Smooth muscle cell (in vitro differentiated cells): ENCODE data around the gene MTRF1L. TPM values are rescaled to one million over a fixed set of nuclear protein-coding genes. Genes with fewer than 3 reads are reported as not detected.

ENCODE experiments used
- DNase-seq: peaks from one replicate; lab custom pipeline; 2025; ENCODE audit not compliant: unreplicated experiment; lab: John Stamatoyannopoulos, UW
- H2AFZ ChIP-seq: fragments of 200-600 bp; sonication (generic); 2 replicates; pipeline ENCODE4 v1.6.0; 2016; ENCODE audit warnings: antibody characterized with exemption, low read depth, mild to moderate bottlenecking
- H3F3A ChIP-seq: fragments of 200-600 bp; sonication (generic); 2 replicates; pipeline ENCODE4 v1.6.0; 2017; ENCODE audit warnings: antibody characterized with exemption, low read depth
- H3K27ac ChIP-seq: fragments of 200-600 bp; sonication (generic); 2 replicates; pipeline ENCODE4 v1.5.1; 2016; ENCODE audit warnings: low read depth, mild to moderate bottlenecking
- H3K27me3 ChIP-seq: fragments of 200-600 bp; sonication (generic); 2 replicates; pipeline ENCODE4 v1.6.1; 2016; ENCODE audit warnings: low read depth, mild to moderate bottlenecking
- H3K36me3 ChIP-seq: fragments of 200-600 bp; sonication (generic); 2 replicates; pipeline ENCODE4 v1.5.1; 2016; ENCODE audit warnings: low read depth
- H3K4me1 ChIP-seq: fragments of 200-600 bp; sonication (generic); 2 replicates; pipeline ENCODE4 v1.5.1; 2016; ENCODE audit warnings: low read depth
- H3K4me2 ChIP-seq: fragments of 200-600 bp; sonication (generic); 2 replicates; pipeline ENCODE4 v1.6.0; 2016; ENCODE audit warnings: mild to moderate bottlenecking
- H3K4me3 ChIP-seq: fragments of 200-600 bp; sonication (generic); 2 replicates; pipeline ENCODE4 v1.5.1; 2016; ENCODE audit warnings: mild to moderate bottlenecking
- H3K79me2 ChIP-seq: fragments of 200-600 bp; sonication (generic); 2 replicates; pipeline ENCODE4 v1.6.0; 2016; ENCODE audit warnings: low read depth, mild to moderate bottlenecking
- H3K9ac ChIP-seq: fragments of 200-600 bp; sonication (generic); 2 replicates; pipeline ENCODE4 v1.6.0; 2016; ENCODE audit warnings: low read depth
- H3K9me3 ChIP-seq: fragments of 200-600 bp; sonication (generic); replicated peaks from 2 replicates; pipeline ENCODE4 v1.5.1; 2016; ENCODE audit warnings: low read depth
- H4K20me1 ChIP-seq: fragments of 200-600 bp; sonication (generic); 2 replicates; pipeline ENCODE4 v1.6.0; 2016; ENCODE audit warnings: low read depth
- CTCF ChIP-seq: fragments of 200-600 bp; sonication (generic); IDR thresholded peaks from 2 replicates; pipeline ENCODE4 v1.5.1; 2017; ENCODE audit warnings: borderline replicate concordance, mild to moderate bottlenecking, antibody characterized with exemption; ENCODE audit not compliant: insufficient read depth, poor library complexity, severe bottlenecking
- WGBS: methylation state at CpG from one replicate; pipeline ENCODE4 v1.1.7; 2016; ENCODE audit warnings: low lambda C conversion rate; 5-methylcytosine and 5-hydroxymethylcytosine counted together
- polyA plus RNA-seq: library from polyadenylated mRNA; unstranded; fragments of >200 nt; fragmentation: Nextera tagmentation; extraction: Ambion mirVana; gene quantifications from 2 replicates; pipeline ENCODE4 v1.2.1, GENCODE V29; 2016
- total RNA-seq: library from RNA; depleted of rRNA; stranded (reverse); fragments of >200 nt; gene quantifications from 2 replicates; pipeline ENCODE4 v1.2.3, GENCODE V29; 2014

The MTRF1L gene
- total and polyA plus RNA-seq, 2 experiments from 2014 or later, result 14.1 to 21.1 TPM

GRCh38 chr6:152957796-152958195, 44.7 kb downstream of the MTRF1L start:
- no peak for DNase-seq
- WGBS, result 86% methylated on average over 1 of the region's 1 CpG

GRCh38 chr6:152954443-152954842, 48.1 kb downstream of the MTRF1L start:
- 85% methylated on average over 3 of the region's 3 CpGs for WGBS
- no peaks in the 10 kb centered on the region for H3F3A ChIP-seq

More at GRCh38 chr6:152957796-152958195, 44.7 kb downstream of the MTRF1L start:
- Histone ChIP-seq H3K27ac (no peak overlapping the region), H3K4me3 (no peak overlapping the region), H2AFZ (no peak overlapping the region), H3K79me2 (no peaks in the 10 kb centered on the region), H3K36me3 (no peaks in the 10 kb centered on the region), H3F3A (no peaks in the 10 kb centered on the region), H4K20me1 (no peaks in the 10 kb centered on the region), H3K9me3 (no peaks in the 10 kb centered on the region), H3K9ac (no peak overlapping the region), H3K4me2 (no peak overlapping the region), H3K27me3 (no peaks in the 10 kb centered on the region), H3K4me1 (no peaks in the 10 kb centered on the region)
- TF ChIP-seq CTCF, result no peak

GRCh38 chr6:152952866-152953509, 49.5 kb downstream of the MTRF1L start:
- H3F3A ChIP-seq, result no peaks in the 10 kb centered on the region
- no peak overlapping the region for H3K9ac ChIP-seq
- peak; percentile 64 for TF ChIP-seq CTCF
- no peaks in the 10 kb centered on the region for H3K9me3 ChIP-seq
- H3K4me3 ChIP-seq, result no peak overlapping the region
- H3K4me1 ChIP-seq, result no peaks in the 10 kb centered on the region
- no peaks in the 10 kb centered on the region for H3K27me3 ChIP-seq
- no peaks in the 10 kb centered on the region for H3K36me3 ChIP-seq
- no peaks in the 10 kb centered on the region for H3K79me2 ChIP-seq
- WGBS, result 72% methylated on average over 7 of the region's 7 CpGs
- H3K4me2 ChIP-seq, result no peak overlapping the region
- no peak overlapping the region for H3K27ac ChIP-seq
- H4K20me1 ChIP-seq, result no peaks in the 10 kb centered on the region
- no peak overlapping the region for H2AFZ ChIP-seq
- DNase-seq, result no peak

More at GRCh38 chr6:152954443-152954842, 48.1 kb downstream of the MTRF1L start:
- no peaks in the 10 kb centered on the region for H3K4me1 ChIP-seq
- H3K27me3 ChIP-seq, result no peaks in the 10 kb centered on the region
- H3K9me3 ChIP-seq, result no peaks in the 10 kb centered on the region
- DNase-seq, result no peak
- no peak overlapping the region for H3K4me2 ChIP-seq
- H3K4me3 ChIP-seq, result no peak overlapping the region
- no peak for TF ChIP-seq CTCF
- H3K36me3 ChIP-seq, result no peaks in the 10 kb centered on the region
- no peak overlapping the region for H3K9ac ChIP-seq
- no peaks in the 10 kb centered on the region for H4K20me1 ChIP-seq
- H3K27ac ChIP-seq, result no peak overlapping the region
- H2AFZ ChIP-seq, result no peak overlapping the region
- H3K79me2 ChIP-seq, result no peaks in the 10 kb centered on the region

DNA sequence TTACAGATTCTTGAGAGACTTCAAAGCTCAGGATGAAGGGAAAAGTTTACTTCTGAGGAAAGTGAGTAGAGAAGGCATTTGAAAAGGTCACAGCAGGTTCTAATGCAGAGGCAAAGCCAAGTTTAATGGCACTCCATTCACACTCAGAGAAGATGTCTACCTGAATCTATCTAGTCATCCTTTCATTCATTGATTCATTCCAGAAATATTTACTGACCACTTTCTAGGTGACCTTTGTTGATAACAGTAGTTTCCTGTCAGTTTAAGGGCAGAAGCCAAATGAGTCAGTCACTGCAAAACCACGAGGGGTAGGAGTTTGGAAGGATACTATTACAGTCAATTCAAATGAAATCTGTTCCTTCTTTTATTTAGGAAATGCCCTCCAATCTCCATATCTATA, 50.5 kb downstream of the MTRF1L start:
- H3K4me1 ChIP-seq, result no peaks in the 10 kb centered on the region
- H3K4me2 ChIP-seq, result no peak overlapping the region
- H3K9me3 ChIP-seq, result no peaks in the 10 kb centered on the region
- H3F3A ChIP-seq, result no peaks in the 10 kb centered on the region
- no peaks in the 10 kb centered on the region for H4K20me1 ChIP-seq
- no peaks in the 10 kb centered on the region for H3K79me2 ChIP-seq
- no peak overlapping the region for H3K4me3 ChIP-seq
- H3K9ac ChIP-seq, result no peak overlapping the region
- no peak overlapping the region for H3K27ac ChIP-seq
- WGBS, result 17% methylated on average over 1 of the region's 1 CpG
- H3K36me3 ChIP-seq, result no peaks in the 10 kb centered on the region
- no peak overlapping the region for H2AFZ ChIP-seq
- no peaks in the 10 kb centered on the region for H3K27me3 ChIP-seq
- no peak for DNase-seq
- no peak for TF ChIP-seq CTCF
